MM.1S (cell line): ENCODE measurements around the gene BCL11A.

ENCODE experiments used
- CTCF ChIP-seq: fragments of 300-600 bp; sonication (generic); IDR thresholded peaks from 2 replicates; pipeline ENCODE4 v1.5.1; 2016; ENCODE audit warnings: antibody characterized with exemption, low read length, mixed read lengths
- EZH2 ChIP-seq: fragments of 300-600 bp; sonication (generic); optimal IDR thresholded peaks from 2 replicates; pipeline ENCODE3; 2017; ENCODE audit warnings: low read depth, mild to moderate bottlenecking, antibody characterized with exemption, low read length, mixed read lengths
- EZH2phosphoT487 ChIP-seq: fragments of 300-600 bp; sonication (generic); IDR thresholded peaks from 2 replicates; pipeline ENCODE4 v1.6.1; 2018; ENCODE audit warnings: antibody characterized with exemption, low read length

- TF ChIP-seq CTCF (no peak), EZH2phosphoT487 (no peak), EZH2 (no peak)
Measured at GRCh38 chr2:60516383-60516811, 37.1 kb downstream of the BCL11A start.
